Measurements from ENCODE around the gene FARP1. TPM values are rescaled to one million over a fixed set of nuclear protein-coding genes. Genes with fewer than 3 reads are reported as not detected.
A peak's percentile ranks its signal among the peaks of the same experiment; 100 is the strongest.

FARP1 gene
- total RNA-seq, 2 donors from 2014 or later, result 89.5 to 93.6 TPM

DNA sequence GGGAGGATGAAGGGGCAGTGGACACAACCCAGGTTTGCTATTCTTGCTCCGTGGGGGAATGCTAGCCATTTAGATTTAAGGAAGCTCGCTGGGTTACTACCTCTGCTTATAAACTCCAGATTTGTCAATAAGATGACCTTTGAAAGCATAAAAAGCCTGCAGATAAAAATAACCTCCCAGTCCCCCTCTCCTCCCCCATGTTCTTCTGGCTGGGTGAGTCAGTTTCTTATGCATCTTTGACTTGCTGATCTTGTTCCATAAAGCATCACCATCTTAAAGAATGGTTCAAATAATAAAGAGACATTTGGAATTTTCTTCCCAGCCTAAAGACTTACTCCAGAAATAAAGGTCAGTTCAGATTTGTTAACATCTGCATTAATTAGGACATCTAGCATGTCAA is 152.5 kb downstream of the FARP1 start:
- no peaks in the 10 kb centered on the region for H3K9me3 ChIP-seq
- intact Hi-C loops (cut with DNase I), result no loop called here
- no peaks in the 10 kb centered on the region for H3K27me3 ChIP-seq
- 84 to 89% methylated on average over 2 of the region's 2 CpGs for WGBS, 2 donors
- H3K4me3 ChIP-seq, result no peak overlapping the region
- no peaks in the 10 kb centered on the region for H3K36me3 ChIP-seq (replicated peaks in 1 of 2; ENCODE audit: insufficient read depth in 1 of 2, low read depth in 2 of 2)
- DNase-seq (no peak), ATAC-seq (no peak)
- H3K4me1 ChIP-seq, result peaks cover 57% of the 10 kb centered on the region
- TF ChIP-seq, protein P1, sequence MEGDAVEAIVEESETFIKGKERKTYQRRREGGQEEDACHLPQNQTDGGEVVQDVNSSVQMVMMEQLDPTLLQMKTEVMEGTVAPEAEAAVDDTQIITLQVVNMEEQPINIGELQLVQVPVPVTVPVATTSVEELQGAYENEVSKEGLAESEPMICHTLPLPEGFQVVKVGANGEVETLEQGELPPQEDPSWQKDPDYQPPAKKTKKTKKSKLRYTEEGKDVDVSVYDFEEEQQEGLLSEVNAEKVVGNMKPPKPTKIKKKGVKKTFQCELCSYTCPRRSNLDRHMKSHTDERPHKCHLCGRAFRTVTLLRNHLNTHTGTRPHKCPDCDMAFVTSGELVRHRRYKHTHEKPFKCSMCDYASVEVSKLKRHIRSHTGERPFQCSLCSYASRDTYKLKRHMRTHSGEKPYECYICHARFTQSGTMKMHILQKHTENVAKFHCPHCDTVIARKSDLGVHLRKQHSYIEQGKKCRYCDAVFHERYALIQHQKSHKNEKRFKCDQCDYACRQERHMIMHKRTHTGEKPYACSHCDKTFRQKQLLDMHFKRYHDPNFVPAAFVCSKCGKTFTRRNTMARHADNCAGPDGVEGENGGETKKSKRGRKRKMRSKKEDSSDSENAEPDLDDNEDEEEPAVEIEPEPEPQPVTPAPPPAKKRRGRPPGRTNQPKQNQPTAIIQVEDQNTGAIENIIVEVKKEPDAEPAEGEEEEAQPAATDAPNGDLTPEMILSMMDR (IDR thresholded peaks at IDR 0.05), result no peak
- no peak for TF ChIP-seq POLR2A (IDR thresholded peaks at IDR 0.05)
- no peak overlapping the region for H3K27ac ChIP-seq

DNA sequence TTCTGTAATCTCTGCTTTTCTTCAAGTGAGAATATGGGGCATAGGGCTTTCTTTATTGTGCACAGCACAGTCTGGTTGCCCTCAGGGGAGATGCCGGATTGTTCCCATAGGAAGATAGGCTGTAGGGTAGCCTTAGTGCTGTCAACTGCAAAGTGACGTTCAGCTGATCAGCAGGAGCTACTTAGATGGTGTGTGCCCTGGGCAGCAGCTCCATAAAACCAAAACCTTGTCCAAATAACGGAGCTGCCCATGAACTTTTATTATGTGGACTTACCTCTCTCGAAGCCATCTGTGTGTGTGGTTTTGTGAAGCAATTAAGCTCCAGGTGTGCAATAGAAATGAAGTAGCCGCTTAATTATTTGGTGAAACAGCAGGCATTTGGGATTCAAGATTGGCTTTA is 154.2 kb downstream of the FARP1 start:
- H3K27ac ChIP-seq, result no peak overlapping the region
- no peaks in the 10 kb centered on the region for H3K27me3 ChIP-seq
- H3K9me3 ChIP-seq, result no peaks in the 10 kb centered on the region
- peaks cover 59% of the 10 kb centered on the region for H3K4me1 ChIP-seq
- intact Hi-C loops (cut with DNase I), result no loop called here
- DNase-seq, result no peak
- TF ChIP-seq, protein P1 (IDR thresholded peaks at IDR 0.05), result no peak
- no peak for TF ChIP-seq POLR2A (IDR thresholded peaks at IDR 0.05)
- no peaks in the 10 kb centered on the region for H3K36me3 ChIP-seq (replicated peaks in 1 of 2; ENCODE audit: insufficient read depth in 1 of 2, low read depth in 2 of 2)
- WGBS, 2 donors, result 76 to 84% methylated on average over 4 to 5 of the region's 5 CpGs
- ATAC-seq, result no peak
- no peak overlapping the region for H3K4me3 ChIP-seq

GRCh38 chr13:98297745-98298144 is 154.9 kb downstream of the FARP1 start:
- ATAC-seq, result no peak

GRCh38 chr13:98298599-98298998 is 155.7 kb downstream of the FARP1 start:
- H3K27me3 ChIP-seq, result no peaks in the 10 kb centered on the region
- no peaks in the 10 kb centered on the region for H3K36me3 ChIP-seq (replicated peaks in 1 of 2; ENCODE audit: insufficient read depth in 1 of 2, low read depth in 2 of 2)
- H3K9me3 ChIP-seq, result no peaks in the 10 kb centered on the region
- ATAC-seq (no peak), DNase-seq (no peak)
- H3K4me3 ChIP-seq, result no peak overlapping the region
- 60 to 63% methylated on average over 3 of the region's 3 CpGs for WGBS, 2 donors
- no peak for TF ChIP-seq POLR2A (IDR thresholded peaks at IDR 0.05)
- TF ChIP-seq, protein P1 (IDR thresholded peaks at IDR 0.05), result no peak
- intact Hi-C loops (cut with DNase I), result no loop called here
- H3K27ac ChIP-seq, result no peak overlapping the region
- H3K4me1 ChIP-seq, result peaks cover 55% of the 10 kb centered on the region

More at GRCh38 chr13:98297745-98298144, 154.9 kb downstream of the FARP1 start:
- WGBS, 2 donors, result 62 to 67% methylated on average over 9 of the region's 9 CpGs
- no peak for DNase-seq
- Histone ChIP-seq H3K27me3 (no peaks in the 10 kb centered on the region), H3K9me3 (no peaks in the 10 kb centered on the region), H3K4me1 (peaks cover 59% of the 10 kb centered on the region), H3K36me3 (replicated peaks in 1 of 2; ENCODE audit: insufficient read depth in 1 of 2, low read depth in 2 of 2) (no peaks in the 10 kb centered on the region), H3K4me3 (no peak overlapping the region), H3K27ac (no peak overlapping the region)
- intact Hi-C loops (cut with DNase I), result no loop called here
- TF ChIP-seq POLR2A (IDR thresholded peaks at IDR 0.05), result no peak
- TF ChIP-seq, protein P1 (IDR thresholded peaks at IDR 0.05), result no peak

- Histone ChIP-seq H3K9me3 (no peaks in the 10 kb centered on the region), H3K4me1 (peaks cover 49% of the 10 kb centered on the region), H3K36me3 (replicated peaks in 1 of 2; ENCODE audit: insufficient read depth in 1 of 2, low read depth in 2 of 2) (no peaks in the 10 kb centered on the region), H3K27ac (peak overlapping the region in 1 of 4 donors; percentile 74), H3K27me3 (no peaks in the 10 kb centered on the region), H3K4me3 (no peak overlapping the region)
- WGBS, 2 donors, result 75 to 82% methylated on average over 6 of the region's 6 CpGs
- ATAC-seq (no peak), DNase-seq (no peak)
- intact Hi-C loops (cut with DNase I), result no loop called here
- no peak for TF ChIP-seq POLR2A (IDR thresholded peaks at IDR 0.05)
- TF ChIP-seq, protein P1 (IDR thresholded peaks at IDR 0.05), result no peak
Measured at GRCh38 chr13:98299235-98299965, 156.5 kb downstream of the FARP1 start.

Measured in body of pancreas (tissue), 4 donors.